Bronchial epithelial cell (primary cell): ENCODE results near the gene NEURL4. TPM values are rescaled to one million over a fixed set of nuclear protein-coding genes. Genes with fewer than 3 reads are reported as not detected.
"Not testable (repeated sequence)": the region's sequence is repeated elsewhere in the genome, so short reads cannot be mapped to it uniquely, and the experiment has no call there.

Experiments used
- DNase-seq: peaks from one replicate; pipeline ENCODE4 v3.0.0-alpha.2; 2010; ENCODE audit warnings: low read depth
- FAIRE-seq: peaks from 2 replicates; lab custom pipeline; 2011; peaks lifted over from hg19 to GRCh38; lab: Jason Lieb, UNC
- H3K27me3 ChIP-seq: 2 replicates; pipeline ENCODE4 v1.5.1; 2011; ENCODE audit warnings: low read length; ENCODE audit not compliant: control insufficient read depth, insufficient read depth
- H3K36me3 ChIP-seq: 2 replicates; pipeline ENCODE4 v1.5.1; 2011; ENCODE audit warnings: low read length; ENCODE audit not compliant: control insufficient read depth, insufficient read depth
- H3K4me3 ChIP-seq: 2 replicates; pipeline ENCODE4 v1.5.1; 2011; ENCODE audit warnings: mild to moderate bottlenecking, low read depth, low read length, control low read depth
- total RNA-seq: library from RNA; depleted of rRNA; stranded (reverse); fragments of >200 nt; gene quantifications from 2 replicates; pipeline ENCODE4 v1.2.1, GENCODE V29; 2014
- TF ChIP-seq, protein P1 (sequence below): IDR thresholded peaks from 2 replicates; pipeline ENCODE4 v1.5.1; 2011; ENCODE audit warnings: mild to moderate bottlenecking, moderate library complexity, low read length, control low read depth, inconsistent platforms; ENCODE audit not compliant: insufficient read depth, severe bottlenecking

Gene NEURL4
- total RNA-seq, 1 donor from 2014 or later = 14.7 TPM

DNA sequence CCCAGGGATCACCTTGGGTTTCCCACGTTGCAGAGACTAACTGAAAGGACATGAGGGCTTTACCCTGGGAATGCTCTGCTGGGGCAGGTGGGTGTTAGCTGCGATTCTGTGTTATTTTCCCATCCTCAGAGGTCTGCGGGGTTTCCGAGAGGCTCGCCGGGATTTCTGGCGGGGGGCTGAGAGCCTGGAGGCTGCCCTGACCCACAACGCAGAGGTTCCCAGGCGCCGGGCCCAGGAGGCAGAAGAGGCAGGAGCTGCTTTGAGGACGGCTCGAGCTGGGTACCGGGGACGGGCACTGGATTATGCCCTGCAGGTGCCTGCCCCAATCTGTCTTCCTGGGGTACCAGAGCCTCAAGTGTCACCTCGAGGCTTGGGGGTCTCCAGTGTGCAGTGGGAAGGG lies 14.1 kb upstream of the NEURL4 start:
- no peak overlapping the region for H3K4me3 ChIP-seq

DNA sequence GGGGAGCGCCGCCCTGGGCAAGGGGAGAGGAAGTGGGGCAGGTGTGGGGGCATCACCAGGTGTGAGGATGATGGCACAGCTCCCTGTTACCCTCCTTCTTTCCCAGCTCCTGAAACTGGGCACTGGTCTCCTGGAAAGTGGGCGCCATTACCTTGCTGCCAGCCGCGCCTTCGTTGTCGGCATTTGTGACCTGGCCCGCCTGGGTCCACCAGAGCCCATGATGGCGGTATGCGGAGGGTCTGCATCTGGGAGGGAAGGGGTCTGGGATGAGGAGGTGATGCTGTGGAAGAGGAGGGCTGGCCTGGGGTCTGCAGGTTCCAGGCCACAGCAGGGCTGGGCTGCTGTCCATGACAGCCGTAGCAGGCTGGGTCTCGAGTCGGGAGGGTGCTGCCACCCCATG lies 12.7 kb upstream of the NEURL4 start:
- Histone ChIP-seq H3K36me3 (no peaks in the 10 kb centered on the region), H3K4me3 (no peak overlapping the region), H3K27me3 (peaks cover 1% of the 10 kb centered on the region)
- DNase-seq (no peak), FAIRE-seq (no peak)
- TF ChIP-seq, protein P1, sequence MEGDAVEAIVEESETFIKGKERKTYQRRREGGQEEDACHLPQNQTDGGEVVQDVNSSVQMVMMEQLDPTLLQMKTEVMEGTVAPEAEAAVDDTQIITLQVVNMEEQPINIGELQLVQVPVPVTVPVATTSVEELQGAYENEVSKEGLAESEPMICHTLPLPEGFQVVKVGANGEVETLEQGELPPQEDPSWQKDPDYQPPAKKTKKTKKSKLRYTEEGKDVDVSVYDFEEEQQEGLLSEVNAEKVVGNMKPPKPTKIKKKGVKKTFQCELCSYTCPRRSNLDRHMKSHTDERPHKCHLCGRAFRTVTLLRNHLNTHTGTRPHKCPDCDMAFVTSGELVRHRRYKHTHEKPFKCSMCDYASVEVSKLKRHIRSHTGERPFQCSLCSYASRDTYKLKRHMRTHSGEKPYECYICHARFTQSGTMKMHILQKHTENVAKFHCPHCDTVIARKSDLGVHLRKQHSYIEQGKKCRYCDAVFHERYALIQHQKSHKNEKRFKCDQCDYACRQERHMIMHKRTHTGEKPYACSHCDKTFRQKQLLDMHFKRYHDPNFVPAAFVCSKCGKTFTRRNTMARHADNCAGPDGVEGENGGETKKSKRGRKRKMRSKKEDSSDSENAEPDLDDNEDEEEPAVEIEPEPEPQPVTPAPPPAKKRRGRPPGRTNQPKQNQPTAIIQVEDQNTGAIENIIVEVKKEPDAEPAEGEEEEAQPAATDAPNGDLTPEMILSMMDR = no peak

More for the DNA sequence above, 14.1 kb upstream of the NEURL4 start:
- FAIRE-seq (no peak), DNase-seq (no peak)
- TF ChIP-seq, protein P1 = no peak
- Histone ChIP-seq H3K36me3 (no peaks in the 10 kb centered on the region), H3K27me3 (peaks cover 1% of the 10 kb centered on the region)

DNA sequence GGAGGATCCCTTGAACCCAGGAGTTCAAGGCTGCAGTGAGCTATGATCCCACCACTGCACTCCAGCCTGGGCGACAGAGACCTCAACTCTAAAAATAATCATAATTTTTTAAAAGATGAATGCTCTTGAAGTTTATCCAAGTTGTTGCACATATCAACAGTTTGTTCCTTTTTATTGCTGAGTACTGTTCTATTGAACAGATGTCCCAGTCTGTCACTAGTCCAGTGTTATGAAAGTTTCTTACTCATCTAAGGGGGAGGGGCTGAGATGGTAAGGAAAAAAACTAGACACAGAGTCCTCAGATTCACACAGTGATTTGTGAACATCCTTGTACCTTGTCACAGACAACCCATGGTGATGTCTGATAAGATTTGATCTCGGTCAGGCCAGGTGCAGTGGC lies 11.0 kb upstream of the NEURL4 start:
- Histone ChIP-seq H3K36me3 (no peaks in the 10 kb centered on the region), H3K4me3 (no peak overlapping the region), H3K27me3 (peaks cover 1% of the 10 kb centered on the region)
- TF ChIP-seq, protein P1 = no peak
- DNase-seq (no peak), FAIRE-seq (no peak)

GRCh38 chr17:7337600-7337999 lies 8.5 kb upstream of the NEURL4 start:
- not testable (repeated sequence) for H3K4me3 ChIP-seq, FAIRE-seq

GRCh38 chr17:7336240-7337175 lies 7.4 kb upstream of the NEURL4 start, which contains the start of gene ACAP1:
ACAP1 (plus strand) TSS chr17:7336529; CDS start chr17:7336735, 206 bp downstream.
- no peaks in the 10 kb centered on the region for H3K27me3 ChIP-seq
- no peak for DNase-seq
- H3K4me3 ChIP-seq = no peak within 1 kb of the TSS
- FAIRE-seq = no peak
- H3K36me3 ChIP-seq = no peaks in the 10 kb centered on the region
- TF ChIP-seq, protein P1 = no peak

More at GRCh38 chr17:7337600-7337999, 8.5 kb upstream of the NEURL4 start:
- not testable (repeated sequence) for H3K36me3 ChIP-seq, H3K27me3 ChIP-seq, DNase-seq

- not testable (repeated sequence) for DNase-seq, H3K27me3 ChIP-seq, FAIRE-seq, H3K36me3 ChIP-seq, H3K4me3 ChIP-seq
Observed at GRCh38 chr17:7335765-7336164, 6.6 kb upstream of the NEURL4 start.
